ENCODE measurements around the gene TMEM74B. TPM values are rescaled to one million over a fixed set of nuclear protein-coding genes. Genes with fewer than 3 reads are reported as not detected.

The TMEM74B gene
- total and polyA plus RNA-seq, 12 donors = 1.5 to 17.5 (median 2.4) TPM

GRCh38 chr20:1187605-1188171 is 2.9 kb upstream of the TMEM74B start:
- DNase-seq (no peak), ATAC-seq (peak in 1 of 8 donors; percentile 23)

GRCh38 chr20:1186367-1186991 is 1.7 kb upstream of the TMEM74B start:
- Histone ChIP-seq H3K27me3 (peaks cover 4 to 37% (median 27%) of the 10 kb centered on the region in 7 donors), H3K4me1 (peaks cover 0 to 29% (median 16%) of the 10 kb centered on the region in 9 donors), H3K9me3 (no peaks in the 10 kb centered on the region), H3K4me3 (no peak overlapping the region), H3K27ac (peak overlapping the region in 7 of 10 donors; percentile 3 to 65 (median 40)), H3K36me3 (no peaks in the 10 kb centered on the region)
- TF ChIP-seq CTCF (IDR thresholded peaks at IDR 0.05) = no peak
- 79 to 81% methylated on average over 13 of the region's 13 CpGs for WGBS, 2 donors
- ATAC-seq = peak in 1 of 8 donors; percentile 43
- intact Hi-C loops (cut with DNase I) = loop anchor here in 2 of 10 donors (2.0 to 10.0 kb wide), 2 partner anchors 18 to 372 kb away; no protein-coding TSS in a partner anchor
- no peak for DNase-seq

More at GRCh38 chr20:1187605-1188171, 2.9 kb upstream of the TMEM74B start:
- Histone ChIP-seq H3K27me3 (peaks cover 4 to 37% (median 27%) of the 10 kb centered on the region in 7 donors), H3K27ac (peak overlapping the region in 6 of 10 donors; percentile 5 to 65 (median 30)), H3K4me3 (no peak overlapping the region), H3K4me1 (peaks cover 0 to 29% (median 16%) of the 10 kb centered on the region in 9 donors), H3K9me3 (no peaks in the 10 kb centered on the region), H3K36me3 (no peaks in the 10 kb centered on the region)
- intact Hi-C loops (cut with DNase I) = loop anchor here in 2 of 10 donors (2.0 to 10.0 kb wide), 2 partner anchors 17 to 373 kb away; no protein-coding TSS in a partner anchor
- 57 to 63% methylated on average over 4 of the region's 4 CpGs for WGBS, 2 donors
- TF ChIP-seq CTCF (IDR thresholded peaks at IDR 0.05) = no peak

- peak; percentile 48 to 59 for DNase-seq
- H3K9me3 ChIP-seq = no peaks in the 10 kb centered on the region
- peaks cover 0 to 5% (median 0%) of the 10 kb centered on the region in 9 donors for H3K36me3 ChIP-seq
- ATAC-seq = peak; percentile 51 to 78 (median 66)
- H3K27me3 ChIP-seq = peaks cover 4 to 37% (median 27%) of the 10 kb centered on the region in 7 donors
- H3K4me3 ChIP-seq = peak overlapping the region; percentile 28 to 62 (median 58)
- WGBS, 2 donors = 10 to 11% methylated on average over 20 of the region's 20 CpGs
- H3K27ac ChIP-seq = peak overlapping the region in 6 of 10 donors; percentile 55 to 69 (median 60)
- peak; percentile 17 to 64 (median 52) for TF ChIP-seq CTCF (IDR thresholded peaks at IDR 0.05)
- intact Hi-C loops (cut with DNase I) = loop anchor here in 2 of 10 donors (2.0 to 10.0 kb wide), 2 partner anchors 19 to 371 kb away; no protein-coding TSS in a partner anchor
- peaks cover 0 to 29% (median 16%) of the 10 kb centered on the region in 9 donors for H3K4me1 ChIP-seq
Measured at GRCh38 chr20:1185790-1186334, 1.1 kb upstream of the TMEM74B start.

- peaks cover 4 to 37% (median 27%) of the 10 kb centered on the region in 7 donors for H3K27me3 ChIP-seq
- peaks cover 0 to 5% (median 0%) of the 10 kb centered on the region in 9 donors for H3K36me3 ChIP-seq
- H3K4me3 ChIP-seq = peak overlapping the region; percentile 28 to 62 (median 58)
- TF ChIP-seq CTCF (IDR thresholded peaks at IDR 0.05) = no peak
- 0% methylated on average over 8 to 54 of the region's 54 CpGs for WGBS, 2 donors
- intact Hi-C loops (cut with DNase I) = loop anchor here in 1 of 10 donors (10.0 kb wide), 1 partner anchor 371 kb away; no protein-coding TSS in a partner anchor
- DNase-seq (peak in 1 of 2 donors; percentile 26), ATAC-seq (peak in 7 of 8 donors; percentile 6 to 36 (median 18))
- no peaks in the 10 kb centered on the region for H3K9me3 ChIP-seq
- H3K4me1 ChIP-seq = peaks cover 0 to 29% (median 16%) of the 10 kb centered on the region in 9 donors
- peak overlapping the region in 7 of 10 donors; percentile 47 to 69 (median 60) for H3K27ac ChIP-seq
Measured at GRCh38 chr20:1185316-1185741, 548 bp upstream of the TMEM74B start.
